Calu3 (cell line): Measurements from ENCODE around the gene WIPI1. TPM values are rescaled to one million over a fixed set of nuclear protein-coding genes. Genes with fewer than 3 reads are reported as not detected.

Experiments
- BruUV-seq: library from RNA; stranded (reverse); fragments of 400-500 nt; replicated peaks from 2 replicates; lab custom pipeline; 2021; lab: Mats Ljungman, UMichigan
- CTCF ChIA-PET: fragments of 300-600 bp; sonication (Branson Sonifier 250); formaldehyde crosslinking; loops from one replicate; lab custom pipeline; 2022; ENCODE audit warnings: antibody characterized with exemption; lab: Charles Lee
- DNase-seq: peaks from one replicate; pipeline ENCODE4 v3.0.0; 2022
- H3K27ac Mint-ChIP-seq: one replicate; pipeline ENCODE4 v1.8.0; 2022; ENCODE audit warnings: mixed read lengths; ENCODE audit not compliant: unreplicated experiment
- H3K27me3 Mint-ChIP-seq: one replicate; pipeline ENCODE4 v1.8.0; 2022; ENCODE audit warnings: mixed read lengths; ENCODE audit not compliant: unreplicated experiment
- H3K36me3 Mint-ChIP-seq: one replicate; pipeline ENCODE4 v1.8.0; 2022; ENCODE audit warnings: mild to moderate bottlenecking, moderate library complexity, mixed read lengths; ENCODE audit not compliant: insufficient read depth, unreplicated experiment
- H3K4me1 Mint-ChIP-seq: one replicate; pipeline ENCODE4 v1.8.0; 2022; ENCODE audit warnings: mild to moderate bottlenecking, low read depth, mixed read lengths; ENCODE audit not compliant: unreplicated experiment
- H3K4me3 Mint-ChIP-seq: one replicate; pipeline ENCODE4 v1.8.0; 2022; ENCODE audit warnings: mild to moderate bottlenecking, low read depth, moderate library complexity, mixed read lengths; ENCODE audit not compliant: unreplicated experiment
- H3K9me3 Mint-ChIP-seq: one replicate; pipeline ENCODE4 v1.8.0; 2022; ENCODE audit warnings: low read depth, mixed read lengths; ENCODE audit not compliant: unreplicated experiment
- intact Hi-C: fragments of 100-400 bp; cut with micrococcal nuclease; formaldehyde crosslinking; loops from one replicate; pipeline ENCODE4 v1.10.0; 2022; ENCODE audit not compliant: unreplicated experiment
- total RNA-seq: library from RNA; stranded (reverse); gene quantifications from 2 replicates; pipeline ENCODE4 v1.2.3, GENCODE V29; 2022
- TF ChIP-seq, protein P1 (sequence below): fragments of 200-600 bp; IDR thresholded peaks from one replicate; pipeline ENCODE4 v1.8.0; 2022; ENCODE audit warnings: antibody characterized with exemption; ENCODE audit not compliant: unreplicated experiment

Gene WIPI1
- total RNA-seq, 1 experiment from 2014 or later = 43.4 TPM

DNA sequence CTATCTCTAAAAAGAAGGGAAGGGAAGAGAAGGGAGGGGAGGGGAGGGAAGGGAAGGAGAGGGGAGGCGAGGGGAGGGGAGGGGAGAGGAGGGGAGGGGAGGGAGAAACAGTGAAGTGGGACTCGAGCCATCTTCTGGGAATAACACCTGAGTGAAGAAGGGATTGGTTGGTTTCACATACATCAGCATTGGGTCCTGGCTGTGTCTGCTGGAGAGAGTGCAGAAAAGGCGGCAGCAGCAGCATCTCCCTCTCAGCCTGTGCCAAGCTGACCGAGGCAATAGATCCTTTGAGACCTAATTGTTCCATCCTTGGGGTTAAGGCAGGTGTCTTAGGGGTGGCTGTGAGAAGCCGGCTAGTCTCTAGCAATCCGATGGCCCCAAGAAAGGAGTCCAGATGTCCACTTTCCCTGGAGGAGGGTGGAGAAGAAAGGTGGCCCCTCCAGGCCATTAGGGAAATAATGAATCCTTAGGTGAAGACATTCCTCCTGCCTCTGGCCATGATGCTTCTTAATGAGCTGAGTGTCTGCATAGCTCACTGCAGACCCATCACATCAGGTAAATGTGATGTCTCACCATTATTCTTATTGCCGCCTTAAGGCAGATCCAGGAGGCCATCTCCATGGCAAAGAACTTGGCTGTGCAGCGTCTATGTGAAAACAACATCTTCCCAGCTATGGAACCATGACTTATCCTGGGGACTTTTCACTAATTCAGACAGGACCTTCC lies 71.6 kb downstream of the WIPI1 start:
- Mint-ChIP-seq H3K36me3 (no peaks in the 10 kb centered on the region), H3K27me3 (peaks cover 13% of the 10 kb centered on the region), H3K4me3 (no peak overlapping the region), H3K4me1 (peaks cover 17% of the 10 kb centered on the region), H3K9me3 (no peaks in the 10 kb centered on the region), H3K27ac (no peak overlapping the region)
- intact Hi-C loops = no loop called here
- CTCF ChIA-PET = interaction anchor here (0.7 kb wide), 1 partner anchor 13 kb away, joined by 3 read pairs; no protein-coding TSS in a partner anchor
- BruUV-seq = no TSS peak
- no peak for DNase-seq
- TF ChIP-seq, protein P1, sequence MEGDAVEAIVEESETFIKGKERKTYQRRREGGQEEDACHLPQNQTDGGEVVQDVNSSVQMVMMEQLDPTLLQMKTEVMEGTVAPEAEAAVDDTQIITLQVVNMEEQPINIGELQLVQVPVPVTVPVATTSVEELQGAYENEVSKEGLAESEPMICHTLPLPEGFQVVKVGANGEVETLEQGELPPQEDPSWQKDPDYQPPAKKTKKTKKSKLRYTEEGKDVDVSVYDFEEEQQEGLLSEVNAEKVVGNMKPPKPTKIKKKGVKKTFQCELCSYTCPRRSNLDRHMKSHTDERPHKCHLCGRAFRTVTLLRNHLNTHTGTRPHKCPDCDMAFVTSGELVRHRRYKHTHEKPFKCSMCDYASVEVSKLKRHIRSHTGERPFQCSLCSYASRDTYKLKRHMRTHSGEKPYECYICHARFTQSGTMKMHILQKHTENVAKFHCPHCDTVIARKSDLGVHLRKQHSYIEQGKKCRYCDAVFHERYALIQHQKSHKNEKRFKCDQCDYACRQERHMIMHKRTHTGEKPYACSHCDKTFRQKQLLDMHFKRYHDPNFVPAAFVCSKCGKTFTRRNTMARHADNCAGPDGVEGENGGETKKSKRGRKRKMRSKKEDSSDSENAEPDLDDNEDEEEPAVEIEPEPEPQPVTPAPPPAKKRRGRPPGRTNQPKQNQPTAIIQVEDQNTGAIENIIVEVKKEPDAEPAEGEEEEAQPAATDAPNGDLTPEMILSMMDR = no peak

DNA sequence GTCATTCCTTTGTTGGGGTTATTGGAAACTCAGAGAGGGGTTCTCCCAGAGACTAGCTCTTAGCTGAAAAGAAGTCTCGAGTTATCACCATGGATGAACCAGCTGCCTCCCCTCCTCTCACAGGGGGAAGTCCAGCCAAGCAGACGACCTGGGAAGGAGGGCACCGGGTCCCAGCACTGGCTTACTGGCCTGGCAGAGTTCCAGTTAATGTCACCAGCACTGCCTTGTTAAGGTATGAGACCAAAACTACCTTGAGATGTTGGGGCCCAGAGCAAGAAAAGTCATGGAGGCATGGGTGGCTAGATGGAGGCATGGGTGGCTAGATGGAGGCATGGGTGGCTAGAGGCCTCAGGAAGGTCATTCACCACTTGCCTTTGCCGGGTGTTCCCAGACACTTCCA lies 72.4 kb downstream of the WIPI1 start:
- H3K4me1 Mint-ChIP-seq = peaks cover 17% of the 10 kb centered on the region
- no peak overlapping the region for H3K27ac Mint-ChIP-seq
- CTCF ChIA-PET = no interaction called here
- TF ChIP-seq, protein P1 = no peak
- no peaks in the 10 kb centered on the region for H3K9me3 Mint-ChIP-seq
- intact Hi-C loops = no loop called here
- BruUV-seq = no TSS peak
- H3K27me3 Mint-ChIP-seq = peaks cover 13% of the 10 kb centered on the region
- no peaks in the 10 kb centered on the region for H3K36me3 Mint-ChIP-seq
- no peak for DNase-seq
- H3K4me3 Mint-ChIP-seq = no peak overlapping the region

DNA sequence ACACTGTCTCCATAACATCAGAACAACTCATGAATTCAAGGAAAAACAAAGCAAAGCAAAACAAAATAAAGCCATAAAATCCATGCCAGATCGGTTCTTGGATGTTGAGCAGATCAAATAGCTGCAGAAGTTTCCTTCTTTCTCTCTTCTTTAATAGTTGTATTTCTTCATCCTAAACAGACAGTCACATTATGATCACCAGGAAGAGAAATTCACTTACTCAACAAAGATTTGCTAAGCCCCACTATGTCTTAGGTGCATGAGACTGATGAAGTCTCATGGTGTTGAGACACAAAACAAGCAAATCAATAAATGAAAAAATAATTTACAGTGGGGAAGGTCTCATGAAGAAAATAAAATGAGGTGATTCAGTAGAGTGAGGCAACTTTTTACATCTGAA lies 72.8 kb downstream of the WIPI1 start:
- Mint-ChIP-seq H3K36me3 (no peaks in the 10 kb centered on the region), H3K27me3 (peaks cover 13% of the 10 kb centered on the region), H3K4me3 (no peak overlapping the region), H3K27ac (no peak overlapping the region), H3K4me1 (peaks cover 17% of the 10 kb centered on the region), H3K9me3 (no peaks in the 10 kb centered on the region)
- CTCF ChIA-PET = no interaction called here
- intact Hi-C loops = no loop called here
- BruUV-seq = no TSS peak
- no peak for DNase-seq
- TF ChIP-seq, protein P1 = no peak

DNA sequence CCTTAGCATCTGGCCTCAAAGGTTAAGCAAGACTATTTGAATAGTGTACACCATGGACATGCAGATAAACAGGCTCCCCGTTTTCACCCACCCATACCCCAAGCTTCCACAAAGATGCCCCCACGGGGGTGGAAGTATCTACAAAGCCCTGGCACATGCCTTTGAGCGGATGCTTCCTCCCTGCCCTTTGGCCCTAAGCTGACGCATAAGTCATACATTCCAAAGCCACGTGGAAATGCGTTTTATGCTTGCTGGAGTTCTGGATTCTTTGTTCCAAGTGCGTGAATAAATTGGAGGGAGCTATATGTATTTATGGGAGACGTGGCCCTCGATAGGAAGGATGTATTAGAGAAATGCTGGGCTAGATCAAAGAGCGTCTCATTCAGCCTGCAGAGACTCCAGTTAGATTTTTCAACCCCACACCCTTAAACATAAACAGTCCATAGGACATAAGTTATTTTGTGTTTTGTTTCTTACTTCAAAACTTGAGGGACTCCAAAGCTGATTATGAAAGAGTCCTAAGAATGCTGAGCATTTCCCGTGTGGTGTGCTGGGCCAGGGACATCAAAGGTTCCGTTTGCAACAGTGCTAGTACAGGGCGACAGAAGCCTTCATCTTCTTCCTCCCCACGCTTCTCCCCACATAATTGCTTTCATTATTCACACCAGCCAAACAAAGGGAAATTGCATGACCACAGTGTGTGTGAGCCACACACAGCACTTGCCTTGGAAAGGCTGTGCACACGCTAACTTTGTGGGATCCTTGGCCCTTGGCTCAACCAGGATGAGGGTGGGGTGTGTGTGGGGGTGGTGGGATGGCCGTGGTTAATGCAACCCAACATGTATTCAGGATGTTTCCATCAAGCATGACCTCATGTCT lies 73.6 kb downstream of the WIPI1 start:
- peaks cover 13% of the 10 kb centered on the region for H3K27me3 Mint-ChIP-seq
- H3K36me3 Mint-ChIP-seq = no peaks in the 10 kb centered on the region
- DNase-seq = no peak
- intact Hi-C loops = no loop called here
- no peak overlapping the region for H3K27ac Mint-ChIP-seq
- TF ChIP-seq, protein P1 = no peak
- no peaks in the 10 kb centered on the region for H3K9me3 Mint-ChIP-seq
- no TSS peak for BruUV-seq
- no peak overlapping the region for H3K4me3 Mint-ChIP-seq
- peaks cover 20% of the 10 kb centered on the region for H3K4me1 Mint-ChIP-seq
- CTCF ChIA-PET = interaction anchor here (1.3 kb wide), 1 partner anchor 15 kb away, joined by 4 read pairs; no protein-coding TSS in a partner anchor
